ENCODE results near the gene SEPTIN8. TPM values are rescaled to one million over a fixed set of nuclear protein-coding genes. Genes with fewer than 3 reads are reported as not detected.

Gene SEPTIN8
- total and polyA plus RNA-seq, 10 of the 15 experiments (the other 5 are each of a cell fraction or from before 2014, with no cell fraction given), result 6.1 to 96.1 (median 29.4) TPM

- in situ Hi-C loops (cut with MboI) (no loop called here), intact Hi-C loops (cut with micrococcal nuclease; ENCODE audit: unreplicated experiment) (loop anchor here (2.0 to 5.0 kb wide), 3 partner anchors 74 to 210 kb away; no protein-coding TSS in a partner anchor)
- DNase-seq (ENCODE audit: low read depth, low spot score) (peak; percentile 94), ATAC-seq (peak; percentile 91), FAIRE-seq (peak; percentile 88)
- Histone ChIP-seq H3K27ac (ENCODE audit: control insufficient read depth, insufficient read depth) (peak within 1 kb of the TSS; percentile 52), H4K20me1 (ENCODE audit: control insufficient read depth, insufficient read depth) (no peaks in the 10 kb centered on the region), H3K4me1 (ENCODE audit: control insufficient read depth, insufficient read depth, low read length) (no peaks in the 10 kb centered on the region), H3K36me3 (ENCODE audit: control insufficient read depth in 2 of 2, insufficient read depth in 2 of 2, low read length in 1 of 2) (no peaks in the 10 kb centered on the region), H3K4me3 (peak within 1 kb of the TSS; percentile 80), H3K9me3 (replicated peaks; ENCODE audit: control insufficient read depth, insufficient read depth, low read length) (no peaks in the 10 kb centered on the region; the same call in 2 of the 3 replicates), H3K27me3 (replicated peaks in 1 of 2; ENCODE audit: control insufficient read depth in 2 of 2, insufficient read depth in 2 of 2, low read length in 1 of 2) (no peaks in the 10 kb centered on the region), H3K79me2 (ENCODE audit: control insufficient read depth, insufficient read depth, low read length) (peaks cover 13% of the 10 kb centered on the region), H3K4me2 (ENCODE audit: control insufficient read depth, insufficient read depth) (peak within 1 kb of the TSS; percentile 66), H3K9ac (ENCODE audit: control insufficient read depth, insufficient read depth, low read length) (peak within 1 kb of the TSS; percentile 54; the same call in 1 of the 2 replicates), H2AFZ (ENCODE audit: control insufficient read depth, low read depth, low read length) (peak within 1 kb of the TSS; percentile 86)
- ChIA-PET RAD21 (ENCODE audit: unreplicated experiment) (interaction anchor here (0.5 to 4.2 kb wide), 31 partner anchors 10 to 351 kb away, joined by 3 to 34 read pairs (median 3); partner anchors contain the start of genes CCNI2, IL4 and SOWAHA), SMC1A (ENCODE audit: uncharacterized antibody, unreplicated experiment) (interaction anchor here (0.7 to 6.1 kb wide), 23 partner anchors 9 to 270 kb away, joined by 3 to 52 read pairs (median 5); partner anchors contain the start of genes CCNI2 and IL4), CTCF (interaction anchor here (0.7 to 3.9 kb wide), 9 partner anchors 10 to 231 kb away, joined by 3 to 23 read pairs (median 10); partner anchors contain the start of gene CCNI2), POLR2A (interaction anchor here (0.6 to 3.0 kb wide), 19 partner anchors 9 to 1998 kb away, joined by 3 to 21 read pairs (median 4); partner anchors contain the start of genes CCNI2 and GDF9)
- WGBS (ENCODE audit: insufficient coverage, insufficient replicate concordance, low lambda C conversion rate, missing lambda C conversion rate), result under 1% methylated on average over 78 of the region's 81 CpGs
- BruUV-seq (replicated peaks), result no TSS peak
- TF ChIP-seq MTA2 (IDR thresholded peaks at IDR 0.05; ENCODE audit: low read depth) (no peak), TAF1 (IDR thresholded peaks at IDR 0.05; ENCODE audit: borderline replicate concordance, low read depth, low read length) (0 out of 2 replicates have a peak, but pooled peaks have one; percentile 34), STAT1 (conservative IDR thresholded peaks at IDR 0.05) (no peak), PAX5 (IDR thresholded peaks at IDR 0.05; ENCODE audit: borderline replicate concordance, low read depth, low read length) (0 out of 2 replicates have a peak, but pooled peaks have one; percentile 5), ZNF687 (IDR thresholded peaks at IDR 0.05) (peak; percentile 51), NBN (IDR thresholded peaks at IDR 0.05) (0 out of 2 replicates have a peak, but pooled peaks have one; percentile 37), CREB1 (IDR thresholded peaks at IDR 0.05; ENCODE audit: low read depth) (no peak), JUND (IDR thresholded peaks at IDR 0.05; ENCODE audit: low read depth, low read length) (no peak), GATAD2B (conservative IDR thresholded peaks at IDR 0.05; ENCODE audit: low read depth) (peak; percentile 41), ZNF217 (IDR thresholded peaks at IDR 0.05) (peak; percentile 16; the same call in 1 of the 2 replicates), TCF12 (IDR thresholded peaks at IDR 0.05; ENCODE audit: low read depth, low read length) (0 out of 2 replicates have a peak, but pooled peaks have one; percentile 7), YBX1 (IDR thresholded peaks at IDR 0.05) (no peak), ZNF24 (IDR thresholded peaks at IDR 0.05) (0 out of 2 replicates have a peak, but pooled peaks have one; percentile 26), RAD51 (IDR thresholded peaks at IDR 0.05) (no peak), KLF5 (IDR thresholded peaks at IDR 0.05; ENCODE audit: partially characterized antibody) (no peak), NFYB (IDR thresholded peaks at IDR 0.05; ENCODE audit: insufficient read depth, low read depth, low read length) (no peak), CEBPB (IDR thresholded peaks at IDR 0.05; ENCODE audit: borderline replicate concordance in 1 of 2, low read depth in 2 of 2, low read length in 2 of 2) (no peak), MYC (IDR thresholded peaks at IDR 0.05; ENCODE audit: insufficient read depth, insufficient read length, insufficient replicate concordance, low read length, severe bottlenecking) (no peak), KDM1A (IDR thresholded peaks at IDR 0.05; ENCODE audit: borderline replicate concordance) (no peak), MTA3 (IDR thresholded peaks at IDR 0.05; ENCODE audit: borderline replicate concordance, low read length) (no peak)
Measured at GRCh38 chr5:132736853-132737833, 39.9 kb downstream of the SEPTIN8 start, which contains the start of gene KIF3A. Gene KIF3A (minus strand): TSS chr5:132737546. CDS start chr5:132737419, 127 bp downstream.

Data from GM12878 (cell line).